ENCODE results near the gene ENTPD8. TPM values are rescaled to one million over a fixed set of nuclear protein-coding genes. Genes with fewer than 3 reads are reported as not detected.

ENTPD8 gene
- total RNA-seq, 4 donors from 2014 or later = 0.21 TPM; not detected in 3

DNA sequence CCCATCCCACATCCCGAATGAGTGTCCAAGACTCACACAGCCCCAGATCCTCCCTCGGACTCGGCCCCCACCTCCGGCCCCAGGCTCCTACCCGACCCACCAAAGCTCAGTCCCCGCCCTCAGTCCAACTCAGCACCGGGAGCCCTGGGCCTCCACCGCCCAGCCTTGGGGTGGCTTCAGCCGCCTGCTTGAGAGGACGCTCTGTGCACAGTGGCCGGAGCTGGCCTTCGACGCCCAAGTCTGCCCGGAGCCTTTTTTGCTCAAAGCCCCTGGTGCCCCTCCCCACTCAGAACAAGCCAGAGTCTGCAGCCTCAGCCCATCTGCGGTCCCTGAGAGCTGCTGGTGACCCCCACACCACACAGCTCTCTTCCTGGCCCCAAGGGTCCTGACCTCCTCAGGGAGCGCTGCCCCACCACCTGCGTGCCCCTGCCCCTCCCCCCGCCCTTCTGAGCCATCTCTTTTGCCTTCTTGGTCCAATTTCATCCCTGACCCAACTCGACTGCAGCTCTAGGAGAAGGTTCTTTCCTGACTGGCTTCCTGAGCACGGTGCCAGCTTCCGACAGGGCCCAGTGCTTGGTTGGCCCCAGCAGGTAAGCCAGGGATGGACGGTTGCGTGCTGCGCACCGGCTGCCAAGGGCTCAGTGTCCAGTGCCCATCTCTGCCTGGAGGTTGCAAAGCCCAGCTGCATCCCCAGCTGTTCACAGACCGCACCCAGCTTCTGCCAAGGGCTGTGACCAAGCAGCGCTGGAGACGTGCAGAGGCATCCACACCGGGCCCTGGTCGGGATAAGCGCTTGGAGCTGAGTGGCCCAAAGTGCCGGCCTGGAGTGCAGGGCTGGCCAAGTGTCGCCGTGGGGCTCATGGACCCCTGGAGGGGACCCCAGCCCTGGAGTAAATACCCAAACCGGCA is 45.6 kb upstream of the ENTPD8 start:
- intact Hi-C loops (cut with DNase I; ENCODE audit: low total_unique reads) = no loop called here
- Histone ChIP-seq H3K4me1 (no peaks in the 10 kb centered on the region), H3K36me3 (no peaks in the 10 kb centered on the region), H3K27ac (no peak overlapping the region), H3K9me3 (no peaks in the 10 kb centered on the region), H3K4me3 (no peak overlapping the region), H3K27me3 (no peaks in the 10 kb centered on the region)
- no peak for DNase-seq
- TF ChIP-seq, protein P1, sequence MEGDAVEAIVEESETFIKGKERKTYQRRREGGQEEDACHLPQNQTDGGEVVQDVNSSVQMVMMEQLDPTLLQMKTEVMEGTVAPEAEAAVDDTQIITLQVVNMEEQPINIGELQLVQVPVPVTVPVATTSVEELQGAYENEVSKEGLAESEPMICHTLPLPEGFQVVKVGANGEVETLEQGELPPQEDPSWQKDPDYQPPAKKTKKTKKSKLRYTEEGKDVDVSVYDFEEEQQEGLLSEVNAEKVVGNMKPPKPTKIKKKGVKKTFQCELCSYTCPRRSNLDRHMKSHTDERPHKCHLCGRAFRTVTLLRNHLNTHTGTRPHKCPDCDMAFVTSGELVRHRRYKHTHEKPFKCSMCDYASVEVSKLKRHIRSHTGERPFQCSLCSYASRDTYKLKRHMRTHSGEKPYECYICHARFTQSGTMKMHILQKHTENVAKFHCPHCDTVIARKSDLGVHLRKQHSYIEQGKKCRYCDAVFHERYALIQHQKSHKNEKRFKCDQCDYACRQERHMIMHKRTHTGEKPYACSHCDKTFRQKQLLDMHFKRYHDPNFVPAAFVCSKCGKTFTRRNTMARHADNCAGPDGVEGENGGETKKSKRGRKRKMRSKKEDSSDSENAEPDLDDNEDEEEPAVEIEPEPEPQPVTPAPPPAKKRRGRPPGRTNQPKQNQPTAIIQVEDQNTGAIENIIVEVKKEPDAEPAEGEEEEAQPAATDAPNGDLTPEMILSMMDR (IDR thresholded peaks at IDR 0.05) = no peak
- no peak for TF ChIP-seq POLR2A (IDR thresholded peaks at IDR 0.05)

DNA sequence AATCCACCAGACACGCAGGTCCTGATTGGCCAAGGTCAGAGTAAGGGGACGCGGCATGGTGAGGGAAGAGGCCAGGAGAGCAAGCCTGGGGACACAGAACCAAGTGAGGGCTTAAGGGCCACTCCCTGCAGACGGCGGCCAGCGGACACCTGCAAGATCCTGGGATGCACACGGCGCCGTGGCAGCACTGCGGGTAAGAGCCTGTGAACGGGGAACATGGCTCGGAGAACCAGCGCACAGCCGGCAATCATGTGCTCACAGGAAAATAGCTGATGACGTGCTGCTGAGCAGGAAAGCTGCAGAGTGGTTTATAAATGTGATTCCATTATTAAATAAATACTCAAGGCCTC is 45.0 kb upstream of the ENTPD8 start:
- Histone ChIP-seq H3K27ac (no peak overlapping the region), H3K9me3 (no peaks in the 10 kb centered on the region), H3K36me3 (no peaks in the 10 kb centered on the region), H3K4me1 (no peaks in the 10 kb centered on the region), H3K27me3 (no peaks in the 10 kb centered on the region), H3K4me3 (no peak overlapping the region)
- TF ChIP-seq POLR2A (IDR thresholded peaks at IDR 0.05) = no peak
- TF ChIP-seq, protein P1 (IDR thresholded peaks at IDR 0.05) = no peak
- intact Hi-C loops (cut with DNase I; ENCODE audit: low total_unique reads) = no loop called here
- no peak for DNase-seq

DNA sequence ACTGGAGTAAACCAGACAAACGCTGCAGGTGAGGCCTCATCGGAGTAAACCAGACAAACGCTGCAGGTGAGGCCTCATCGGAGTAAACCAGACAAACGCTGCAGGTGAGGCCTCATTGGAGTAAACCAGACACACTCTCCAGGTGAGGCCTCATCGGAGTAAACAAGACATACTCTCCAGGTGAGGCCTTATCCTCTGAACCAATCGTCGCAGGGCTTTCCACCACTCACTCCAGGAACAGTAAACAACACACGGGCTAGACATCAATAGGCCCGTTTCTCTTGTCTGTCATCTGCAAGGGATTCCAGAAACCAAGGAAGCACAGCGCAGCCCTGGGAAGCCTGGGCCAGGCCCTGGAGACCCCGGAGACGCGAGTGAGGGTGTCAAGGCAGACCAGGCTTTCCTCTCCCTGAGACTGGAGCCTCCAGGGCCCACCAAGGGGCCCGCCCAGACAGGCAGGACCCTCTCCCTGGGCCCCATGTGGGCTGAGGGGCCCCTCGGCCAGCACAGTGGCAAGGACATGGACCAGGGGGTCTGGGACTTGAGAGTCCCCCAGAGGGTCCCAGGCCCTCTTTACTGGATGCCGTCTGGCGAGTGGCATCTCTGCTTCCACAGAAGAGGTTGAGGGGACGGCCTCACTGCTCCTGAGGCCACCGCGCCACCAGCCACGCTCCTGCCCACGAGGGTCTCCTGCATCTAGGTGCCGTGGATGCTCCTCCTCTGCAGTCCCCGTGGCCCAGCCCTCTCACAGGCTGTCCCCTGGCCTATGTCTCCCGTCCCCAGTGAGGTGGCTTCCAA is 44.4 kb upstream of the ENTPD8 start:
- no peaks in the 10 kb centered on the region for H3K27me3 ChIP-seq
- intact Hi-C loops (cut with DNase I; ENCODE audit: low total_unique reads) = no loop called here
- no peaks in the 10 kb centered on the region for H3K9me3 ChIP-seq
- TF ChIP-seq POLR2A (IDR thresholded peaks at IDR 0.05) = no peak
- TF ChIP-seq, protein P1 (IDR thresholded peaks at IDR 0.05) = no peak
- no peaks in the 10 kb centered on the region for H3K36me3 ChIP-seq
- no peaks in the 10 kb centered on the region for H3K4me1 ChIP-seq
- DNase-seq = no peak
- H3K4me3 ChIP-seq = no peak overlapping the region
- H3K27ac ChIP-seq = no peak overlapping the region

DNA sequence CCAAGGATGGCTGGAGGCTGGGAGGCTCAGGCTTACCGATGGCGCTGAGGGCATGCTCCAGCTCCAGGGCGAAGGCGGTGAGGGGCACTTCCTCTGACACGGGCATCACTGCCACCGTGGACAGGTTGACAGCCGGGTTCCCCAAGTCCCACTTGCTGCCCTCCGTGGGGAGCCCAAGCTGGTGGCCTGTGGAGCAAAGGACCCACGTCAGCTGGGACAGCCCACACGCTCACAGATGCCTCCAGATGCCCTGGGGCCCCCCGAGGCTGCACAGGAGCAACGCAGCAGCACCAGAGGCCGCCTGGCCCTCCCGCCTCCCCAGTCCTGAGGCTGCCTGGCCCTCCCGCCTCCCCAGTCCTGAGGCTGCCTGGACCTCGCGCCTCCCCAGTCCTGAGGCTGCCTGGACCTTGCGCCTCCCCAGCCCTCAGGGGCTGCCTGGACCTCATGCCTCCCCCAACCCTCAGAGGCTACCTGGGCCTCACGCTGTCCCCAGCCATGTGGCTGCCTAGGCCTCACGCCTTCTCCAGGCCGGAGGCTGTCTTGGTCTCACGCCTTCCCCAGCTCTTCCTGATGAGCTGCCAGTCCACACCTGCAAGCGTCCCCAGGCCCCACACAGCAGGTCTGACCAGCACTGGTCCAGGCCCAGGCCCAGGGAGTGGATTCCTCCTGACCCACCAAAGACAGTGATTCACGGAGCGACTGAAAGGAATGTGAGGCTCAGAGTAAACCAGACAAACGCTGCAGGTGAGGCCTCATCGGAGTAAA is 43.6 kb upstream of the ENTPD8 start:
- no peak overlapping the region for H3K4me3 ChIP-seq
- no peaks in the 10 kb centered on the region for H3K27me3 ChIP-seq
- H3K27ac ChIP-seq = no peak overlapping the region
- intact Hi-C loops (cut with DNase I; ENCODE audit: low total_unique reads) = no loop called here
- no peak for DNase-seq
- no peaks in the 10 kb centered on the region for H3K4me1 ChIP-seq
- no peaks in the 10 kb centered on the region for H3K36me3 ChIP-seq
- H3K9me3 ChIP-seq = no peaks in the 10 kb centered on the region
- TF ChIP-seq, protein P1 (IDR thresholded peaks at IDR 0.05) = no peak
- TF ChIP-seq POLR2A (IDR thresholded peaks at IDR 0.05) = no peak

All from uterus (tissue), 4 donors.